Body of pancreas (tissue), 4 donors: ENCODE results near the gene IGF1R. TPM values are rescaled to one million over a fixed set of nuclear protein-coding genes. Genes with fewer than 3 reads are reported as not detected.

Experiments used
- ATAC-seq: fragments of 150-250 bp; one replicate; pipeline ENCODE4 v1.9.1; 2016
- DNase-seq, 4 donors: peaks; one replicate each; pipeline ENCODE4 v3.0.0-alpha.2; 2019
- H3K27ac ChIP-seq, 4 donors: fragments of 200-600 bp; sonication (generic); 1 replicate in 3 of 4; 2 replicates in 1 of 4; pipeline versions ENCODE4 v1.5.1 to v1.6.1; 2016 to 2019; ENCODE audit warnings: mild to moderate bottlenecking in 1 of 4, mixed read lengths in 1 of 4, moderate library complexity in 1 of 4
- H3K27me3 ChIP-seq, 2 donors: fragments of 200-600 bp; sonication (generic); one replicate each; pipeline ENCODE4 v1.6.0; 2016; ENCODE audit warnings: mild to moderate bottlenecking in 1 of 2
- H3K36me3 ChIP-seq, 2 donors: fragments of 200-600 bp; sonication (generic); replicated peaks in 1 of 2; 2 replicates each; pipeline ENCODE4 v1.5.1; 2016; ENCODE audit warnings: low read depth in 2 of 2; ENCODE audit not compliant: insufficient read depth in 1 of 2
- H3K4me1 ChIP-seq: fragments of 200-600 bp; sonication (generic); one replicate; pipeline ENCODE4 v1.6.0; 2016
- H3K4me3 ChIP-seq, 2 donors: fragments of 200-600 bp; sonication (generic); 1 replicate in 1 of 2; 2 replicates in 1 of 2; pipeline ENCODE4 v1.5.1; 2016 to 2019
- H3K9me3 ChIP-seq, 3 donors: fragments of 200-600 bp; sonication (generic); 1 replicate in 2 of 3; 2 replicates in 1 of 3; pipeline ENCODE4 v1.5.1; 2016
- POLR2A ChIP-seq, 3 donors: fragments of 450-650 bp; IDR thresholded peaks; one replicate each; pipeline ENCODE4 v1.6.1; 2016; ENCODE audit warnings: antibody characterized with exemption in 3 of 3, mild to moderate bottlenecking in 2 of 3
- WGBS, 2 donors: methylation state at CpG; one replicate each; pipeline ENCODE4 v1.1.5; 2017; 5-methylcytosine and 5-hydroxymethylcytosine counted together
- intact Hi-C: fragments of 100-400 bp; cut with DNase I; formaldehyde crosslinking; loops from one replicate; pipeline ENCODE4 v1.15.1; 2023
- total RNA-seq, 2 donors: library from RNA; depleted of rRNA; stranded (reverse); fragments of >200 nt; gene quantifications; one replicate each; pipeline ENCODE4 v1.1.0, GENCODE V29; 2016
- TF ChIP-seq, protein P1 (sequence below), 7 experiments: fragments of 450-650 bp in 4 of 7; fragments of 200-600 bp in 3 of 7; sonication (generic) in 3 of 7; IDR thresholded peaks; one replicate each; pipeline ENCODE4 v1.5.1; 2016 to 2019; ENCODE audit warnings: antibody characterized with exemption in 7 of 7

Gene IGF1R
- total RNA-seq, 2 donors from 2014 or later: 34.8 to 55.7 TPM

DNA sequence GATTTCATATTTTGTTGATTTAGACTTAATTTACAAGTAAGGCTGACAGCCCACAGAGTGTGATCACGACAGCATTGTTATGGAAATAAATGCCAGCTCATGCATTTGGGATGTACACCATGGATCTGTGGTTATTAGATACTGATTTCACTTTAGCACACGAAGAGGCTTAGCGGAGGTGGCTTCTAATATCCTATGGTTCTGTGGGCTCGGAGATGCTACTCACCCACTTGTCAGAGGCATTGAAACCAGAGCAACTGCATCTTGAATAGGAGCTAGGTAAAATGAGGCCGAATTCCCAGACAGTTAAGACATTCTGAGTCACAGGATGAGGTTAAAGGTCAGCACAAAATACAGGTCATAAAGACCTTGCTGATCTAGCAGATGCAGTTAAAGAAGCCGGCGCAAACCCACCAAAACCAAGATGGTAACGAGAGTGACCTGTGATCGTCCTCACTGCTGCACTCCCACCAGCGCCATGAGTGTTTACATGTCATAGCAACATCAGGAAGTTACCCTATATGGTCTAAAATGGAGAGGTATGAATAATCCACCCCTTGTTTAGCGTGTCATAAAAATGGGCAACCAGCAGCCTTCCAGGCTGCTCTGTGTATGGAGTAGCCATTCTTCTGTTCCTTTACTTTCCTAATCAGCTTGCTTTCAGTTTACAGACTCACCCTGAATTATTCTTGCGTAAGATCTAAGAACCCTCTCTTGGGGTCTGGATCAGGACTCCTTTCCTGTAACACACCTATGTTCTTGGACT lies 241.8 kb downstream of the IGF1R start:
- no peaks in the 10 kb centered on the region for H3K4me1 ChIP-seq
- 86 to 93% methylated on average over 12 of the region's 12 CpGs for WGBS, 2 donors
- no peak overlapping the region for H3K4me3 ChIP-seq
- no peak overlapping the region for H3K27ac ChIP-seq
- TF ChIP-seq POLR2A (IDR thresholded peaks at IDR 0.05): no peak
- TF ChIP-seq, protein P1, sequence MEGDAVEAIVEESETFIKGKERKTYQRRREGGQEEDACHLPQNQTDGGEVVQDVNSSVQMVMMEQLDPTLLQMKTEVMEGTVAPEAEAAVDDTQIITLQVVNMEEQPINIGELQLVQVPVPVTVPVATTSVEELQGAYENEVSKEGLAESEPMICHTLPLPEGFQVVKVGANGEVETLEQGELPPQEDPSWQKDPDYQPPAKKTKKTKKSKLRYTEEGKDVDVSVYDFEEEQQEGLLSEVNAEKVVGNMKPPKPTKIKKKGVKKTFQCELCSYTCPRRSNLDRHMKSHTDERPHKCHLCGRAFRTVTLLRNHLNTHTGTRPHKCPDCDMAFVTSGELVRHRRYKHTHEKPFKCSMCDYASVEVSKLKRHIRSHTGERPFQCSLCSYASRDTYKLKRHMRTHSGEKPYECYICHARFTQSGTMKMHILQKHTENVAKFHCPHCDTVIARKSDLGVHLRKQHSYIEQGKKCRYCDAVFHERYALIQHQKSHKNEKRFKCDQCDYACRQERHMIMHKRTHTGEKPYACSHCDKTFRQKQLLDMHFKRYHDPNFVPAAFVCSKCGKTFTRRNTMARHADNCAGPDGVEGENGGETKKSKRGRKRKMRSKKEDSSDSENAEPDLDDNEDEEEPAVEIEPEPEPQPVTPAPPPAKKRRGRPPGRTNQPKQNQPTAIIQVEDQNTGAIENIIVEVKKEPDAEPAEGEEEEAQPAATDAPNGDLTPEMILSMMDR (IDR thresholded peaks at IDR 0.05): no peak
- no peak for ATAC-seq
- DNase-seq: no peak
- H3K9me3 ChIP-seq: no peaks in the 10 kb centered on the region
- intact Hi-C loops: no loop called here
- H3K27me3 ChIP-seq: no peaks in the 10 kb centered on the region
- H3K36me3 ChIP-seq: no peaks in the 10 kb centered on the region

DNA sequence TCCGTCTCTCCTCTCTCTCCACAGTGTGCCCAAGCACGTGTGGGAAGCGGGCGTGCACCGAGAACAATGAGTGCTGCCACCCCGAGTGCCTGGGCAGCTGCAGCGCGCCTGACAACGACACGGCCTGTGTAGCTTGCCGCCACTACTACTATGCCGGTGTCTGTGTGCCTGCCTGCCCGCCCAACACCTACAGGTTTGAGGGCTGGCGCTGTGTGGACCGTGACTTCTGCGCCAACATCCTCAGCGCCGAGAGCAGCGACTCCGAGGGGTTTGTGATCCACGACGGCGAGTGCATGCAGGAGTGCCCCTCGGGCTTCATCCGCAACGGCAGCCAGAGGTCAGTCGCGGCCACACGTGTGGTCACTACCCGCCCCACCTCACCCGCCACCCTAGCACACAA lies 243.0 kb downstream of the IGF1R start:
- Histone ChIP-seq H3K9me3 (no peaks in the 10 kb centered on the region), H3K36me3 (no peaks in the 10 kb centered on the region), H3K27me3 (no peaks in the 10 kb centered on the region), H3K4me1 (no peaks in the 10 kb centered on the region), H3K4me3 (no peak overlapping the region), H3K27ac (no peak overlapping the region)
- 95 to 97% methylated on average over 17 to 31 of the region's 31 CpGs for whole genome bisulfite sequencing, 2 donors
- TF ChIP-seq POLR2A (IDR thresholded peaks at IDR 0.05): no peak
- TF ChIP-seq, protein P1 (IDR thresholded peaks at IDR 0.05): no peak
- DNase-seq (no peak), ATAC-seq (no peak)
- intact Hi-C loops: no loop called here

DNA sequence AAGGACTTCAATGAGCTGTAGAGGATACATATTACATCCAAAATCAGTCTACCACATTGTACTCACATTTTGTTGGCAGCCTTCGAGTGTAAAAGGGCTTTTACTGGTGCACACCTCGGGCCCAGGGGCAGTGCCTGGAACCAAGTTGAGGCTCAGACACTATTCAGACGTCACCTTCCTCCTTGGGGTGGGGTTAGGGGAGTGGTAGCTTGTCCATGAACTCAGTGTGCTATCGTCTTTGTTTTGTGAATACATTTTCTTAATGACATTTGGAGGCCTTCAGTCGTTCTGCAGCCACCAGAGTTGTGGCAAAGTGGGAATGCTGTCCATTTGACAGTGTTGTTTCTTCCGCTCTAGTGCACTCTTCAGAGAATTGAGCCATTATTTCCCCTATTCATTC lies 245.1 kb downstream of the IGF1R start:
- H3K4me3 ChIP-seq: no peak overlapping the region
- no peak for ATAC-seq
- peaks cover 0 to 3% of the 10 kb centered on the region in 2 donors for H3K36me3 ChIP-seq
- H3K4me1 ChIP-seq: no peaks in the 10 kb centered on the region
- H3K9me3 ChIP-seq: no peaks in the 10 kb centered on the region
- no peak overlapping the region for H3K27ac ChIP-seq
- 76 to 80% methylated on average over 6 of the region's 6 CpGs for WGBS, 2 donors
- TF ChIP-seq POLR2A (IDR thresholded peaks at IDR 0.05): no peak
- TF ChIP-seq, protein P1 (IDR thresholded peaks at IDR 0.05): no peak
- intact Hi-C loops: no loop called here
- no peak for DNase-seq
- H3K27me3 ChIP-seq: no peaks in the 10 kb centered on the region

DNA sequence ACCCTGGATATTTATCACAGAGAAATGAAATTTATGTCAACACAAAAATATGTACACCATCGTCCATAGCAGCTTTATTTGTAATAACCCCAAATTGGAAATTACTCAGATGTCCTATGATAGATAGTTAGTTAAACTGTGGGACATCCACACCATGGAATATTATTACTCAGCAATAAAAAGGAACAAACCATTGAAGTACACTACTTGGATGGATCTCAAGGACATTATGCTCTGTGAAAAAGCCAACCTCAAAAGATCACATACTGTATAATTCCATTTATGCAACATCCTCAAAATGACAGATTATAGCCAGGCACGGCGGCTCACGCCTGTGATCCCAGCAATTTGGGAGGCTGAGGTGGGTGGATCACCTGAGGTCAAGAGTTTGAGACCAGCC lies 246.0 kb downstream of the IGF1R start:
- no peak overlapping the region for H3K4me3 ChIP-seq
- H3K4me1 ChIP-seq: no peaks in the 10 kb centered on the region
- no peak for ATAC-seq
- DNase-seq: no peak
- no peaks in the 10 kb centered on the region for H3K27me3 ChIP-seq
- peaks cover 0 to 3% of the 10 kb centered on the region in 2 donors for H3K36me3 ChIP-seq
- no peaks in the 10 kb centered on the region for H3K9me3 ChIP-seq
- no peak overlapping the region for H3K27ac ChIP-seq
- intact Hi-C loops: no loop called here
- TF ChIP-seq, protein P1 (IDR thresholded peaks at IDR 0.05): no peak
- no peak for TF ChIP-seq POLR2A (IDR thresholded peaks at IDR 0.05)
- 86 to 87% methylated on average over 4 of the region's 4 CpGs for WGBS, 2 donors
